IMR-90 (cell line): ENCODE data around the gene BTAF1. TPM values are rescaled to one million over a fixed set of nuclear protein-coding genes. Genes with fewer than 3 reads are reported as not detected.

Experiments used
- ATAC-seq: fragments of 200-7000 bp; cut with Tn5 transposase; 2 replicates; pipeline ENCODE4 v1.9.1; 2020; ENCODE audit warnings: low read depth, mild to moderate bottlenecking, moderate library complexity
- BruUV-seq: library from RNA; stranded (reverse); fragments of 400-500 nt; replicated peaks from 2 replicates; lab custom pipeline; 2021; lab: Mats Ljungman, UMichigan
- CTCF ChIA-PET: fragments of 300-600 bp; formaldehyde crosslinking; extraction: SDS; loops from one replicate; lab custom pipeline; 2021; ENCODE audit warnings: antibody characterized with exemption; lab: Yijun Ruan, JAX
- POLR2A ChIA-PET: fragments of 300-600 bp; sonication (Branson Sonifier 250); formaldehyde crosslinking; loops from one replicate; lab custom pipeline; 2022; ENCODE audit warnings: antibody characterized with exemption; ENCODE audit not compliant: unreplicated experiment; lab: Charles Lee
- DNase-seq: peaks from one replicate; pipeline ENCODE4 v3.0.0; 2013
- H2AFZ ChIP-seq: replicated peaks from 2 replicates; pipeline ENCODE3; 2013; ENCODE audit warnings: low read length, mild to moderate bottlenecking; ENCODE audit not compliant: poor library complexity
- H2AK5ac ChIP-seq: 2 replicates; pipeline ENCODE4 v1.6.1; 2013; ENCODE audit warnings: low read depth, low read length, inconsistent platforms
- H2AK9ac ChIP-seq: replicated peaks from 2 replicates; pipeline ENCODE3; 2013; ENCODE audit warnings: mild to moderate bottlenecking, low read depth, low read length, moderate library complexity; ENCODE audit not compliant: poor library complexity
- H2BK120ac ChIP-seq: 2 replicates; pipeline ENCODE4 v1.6.1; 2013; ENCODE audit warnings: low read depth, low read length, inconsistent platforms
- H2BK15ac ChIP-seq: 3 replicates; pipeline ENCODE4 v1.6.1; 2013; ENCODE audit warnings: low read depth, low read length, inconsistent platforms
- H2BK20ac ChIP-seq: 2 replicates; pipeline ENCODE4 v1.6.1; 2013; ENCODE audit warnings: low read depth, mild to moderate bottlenecking, inconsistent platforms, low read length, moderate library complexity
- H2BK5ac ChIP-seq: 2 replicates; pipeline ENCODE4 v1.6.1; 2013; ENCODE audit warnings: mild to moderate bottlenecking, low read depth, low read length, inconsistent platforms; ENCODE audit not compliant: poor library complexity, severe bottlenecking
- H3K14ac ChIP-seq: replicated peaks from 2 replicates; pipeline ENCODE4 v1.6.1; 2013; ENCODE audit warnings: low read depth, low read length, inconsistent platforms
- H3K18ac ChIP-seq: 2 replicates; pipeline ENCODE4 v1.6.1; 2013; ENCODE audit warnings: low read depth, low read length, control low read depth
- H3K23ac ChIP-seq: 2 replicates; pipeline ENCODE4 v1.6.1; 2013; ENCODE audit warnings: low read depth, low read length, inconsistent platforms
- H3K27ac ChIP-seq: 2 replicates; pipeline ENCODE4 v1.5.1; 2013; ENCODE audit warnings: mild to moderate bottlenecking, control low read depth, low read length; ENCODE audit not compliant: insufficient read depth
- H3K27me3 ChIP-seq: 2 replicates; pipeline ENCODE4 v1.6.1; 2013; ENCODE audit warnings: low read length; ENCODE audit not compliant: control insufficient read depth, insufficient read depth
- H3K36me3 ChIP-seq: 2 replicates; pipeline ENCODE4 v1.6.1; 2013; ENCODE audit warnings: low read length, mixed read lengths; ENCODE audit not compliant: control insufficient read depth, insufficient read depth
- H3K4ac ChIP-seq: 2 replicates; pipeline ENCODE4 v1.6.1; 2013; ENCODE audit warnings: low read depth, low read length, inconsistent platforms
- H3K4me1 ChIP-seq: 2 replicates; pipeline ENCODE4 v1.6.1; 2013; ENCODE audit warnings: low read length, mixed read lengths; ENCODE audit not compliant: control insufficient read depth, insufficient read depth
- H3K4me2 ChIP-seq: 2 replicates; pipeline ENCODE4 v1.6.1; 2013; ENCODE audit warnings: low read depth, mild to moderate bottlenecking, control low read depth, low read length, moderate library complexity
- H3K4me3 ChIP-seq: 2 replicates; pipeline ENCODE4 v1.5.1; 2013; ENCODE audit warnings: low read depth, mild to moderate bottlenecking, control low read depth, low read length, moderate library complexity; ENCODE audit not compliant: insufficient read depth
- H3K56ac ChIP-seq: 2 replicates; pipeline ENCODE4 v1.6.1; 2013; ENCODE audit warnings: low read length, inconsistent platforms; ENCODE audit not compliant: insufficient read depth; ENCODE audit errors: extremely low read depth
- H3K79me1 ChIP-seq, 2 experiments: 2 replicates each; pipeline ENCODE4 v1.6.1; 2013; ENCODE audit warnings: low read length in 2 of 2, inconsistent platforms in 1 of 2, low read depth in 1 of 2
- H3K9ac ChIP-seq: 2 replicates; pipeline ENCODE4 v1.6.1; 2013; ENCODE audit warnings: low read depth, low read length, control low read depth
- H3K9me1 ChIP-seq: 2 replicates; pipeline ENCODE4 v1.6.1; 2013; ENCODE audit warnings: low read length, inconsistent platforms; ENCODE audit not compliant: insufficient read depth
- H3K9me3 ChIP-seq: 2 replicates; pipeline ENCODE4 v1.6.1; 2013; ENCODE audit warnings: low read length; ENCODE audit not compliant: control insufficient read depth, insufficient read depth
- H4K20me1 ChIP-seq: 2 replicates; pipeline ENCODE4 v1.6.1; 2013; ENCODE audit warnings: low read length, inconsistent platforms; ENCODE audit not compliant: insufficient read depth
- H4K5ac ChIP-seq: 2 replicates; pipeline ENCODE4 v1.6.1; 2013; ENCODE audit warnings: mild to moderate bottlenecking, low read depth, low read length, control low read depth
- H4K8ac ChIP-seq, 2 experiments: 2 replicates each; pipeline ENCODE4 v1.6.1; 2013; ENCODE audit warnings: low read depth in 2 of 2, low read length in 2 of 2, control low read depth in 1 of 2, inconsistent platforms in 1 of 2
- H4K91ac ChIP-seq: 2 replicates; pipeline ENCODE4 v1.6.1; 2013; ENCODE audit warnings: low read depth, low read length, inconsistent platforms; ENCODE audit not compliant: insufficient read depth
- BHLHE40 ChIP-seq: fragments of 150-350 bp; IDR thresholded peaks from 2 replicates; pipeline ENCODE4 v1.6.1; 2016; ENCODE audit warnings: mild to moderate bottlenecking, low read depth, low read length
- CHD1 ChIP-seq: IDR thresholded peaks from 2 replicates; pipeline ENCODE4 v1.6.1; 2012; ENCODE audit warnings: low read depth, low read length, improper control_type of control experiment
- CTCF ChIP-seq: conservative IDR thresholded peaks from 2 replicates; pipeline ENCODE4 v1.5.1; 2012; ENCODE audit warnings: mild to moderate bottlenecking, low read depth, low read length, improper control_type of control experiment
- FOS ChIP-seq: fragments of 150-350 bp; IDR thresholded peaks from 2 replicates; pipeline ENCODE4 v1.6.1; 2016; ENCODE audit warnings: low read depth, low read length
- MAFK ChIP-seq: IDR thresholded peaks from 2 replicates; pipeline ENCODE4 v1.6.1; 2012; ENCODE audit warnings: low read depth, low read length, improper control_type of control experiment
- MAZ ChIP-seq: IDR thresholded peaks from 2 replicates; pipeline ENCODE4 v1.6.1; 2012; ENCODE audit warnings: low read depth, mild to moderate bottlenecking, low read length, improper control_type of control experiment, moderate library complexity, borderline replicate concordance
- MXI1 ChIP-seq: IDR thresholded peaks from 2 replicates; pipeline ENCODE4 v1.6.1; 2012; ENCODE audit warnings: low read depth, mild to moderate bottlenecking, low read length, moderate library complexity, borderline replicate concordance
- NFE2L2 ChIP-seq: fragments of 150-350 bp; IDR thresholded peaks from 2 replicates; pipeline ENCODE4 v1.6.1; 2016; ENCODE audit warnings: low read depth, mild to moderate bottlenecking, low read length
- POLR2A ChIP-seq: IDR thresholded peaks from 2 replicates; pipeline ENCODE4 v1.6.1; 2012; ENCODE audit warnings: mild to moderate bottlenecking, low read depth, low read length
- RFX5 ChIP-seq: IDR thresholded peaks from 2 replicates; pipeline ENCODE4 v1.8.0; 2012; ENCODE audit warnings: low read depth, mild to moderate bottlenecking, low read length, moderate library complexity
- SMC3 ChIP-seq: fragments of 150-350 bp; IDR thresholded peaks from 2 replicates; pipeline ENCODE4 v1.6.1; 2016; ENCODE audit warnings: low read depth, mild to moderate bottlenecking, antibody characterized with exemption, low read length, moderate library complexity
- WGBS, 2 experiments: methylation state at CpG; one replicate each; pipeline versions ENCODE4 v1.1.5 to v1.1.7; 2013; ENCODE audit warnings: missing lambda C conversion rate in 2 of 2; ENCODE audit not compliant: insufficient read length in 1 of 2; ENCODE audit errors: extremely low coverage in 2 of 2; 5-methylcytosine and 5-hydroxymethylcytosine counted together
- dilution Hi-C: fragments of 300-500 bp; cut with HindIII; formaldehyde crosslinking; loops from one replicate; pipeline ENCODE4 v1.14.3; 2018; ENCODE audit warnings: low sequenced_read_pairs; ENCODE audit not compliant: unreplicated experiment
- in situ Hi-C: fragments of 300-500 bp; cut with MboI; formaldehyde crosslinking; loops from 3 replicates; pipeline ENCODE4 v1.14.3; 2019; ENCODE audit warnings: low sequenced_read_pairs, inconsistent platforms, mixed read lengths
- intact Hi-C: fragments of 100-400 bp; cut with micrococcal nuclease; formaldehyde crosslinking; loops from 2 replicates; pipeline ENCODE4 v1.10.0; 2022
- polyA plus RNA-seq, 3 experiments: library from polyadenylated mRNA; depleted of rRNA; stranded (reverse); fragments of >200 nt; gene quantifications; 2 replicates each; pipeline ENCODE4 v1.2.3, GENCODE V29; 2012; ENCODE audit warnings: low replicate concordance in 1 of 3
- total RNA-seq: library from RNA; depleted of rRNA; stranded (reverse); fragments of >200 nt; gene quantifications from 2 replicates; pipeline ENCODE4 v1.2.3, GENCODE V29; 2012
- TF ChIP-seq, protein P1 (sequence below): fragments of 150-350 bp; IDR thresholded peaks from 2 replicates; pipeline ENCODE4 v1.6.1; 2017; ENCODE audit warnings: mild to moderate bottlenecking, antibody characterized with exemption, low read length, low read depth
- TF ChIP-seq, protein P2 (sequence below): fragments of 150-350 bp; IDR thresholded peaks from 2 replicates; pipeline ENCODE4 v1.6.1; 2016; ENCODE audit warnings: low read depth, mild to moderate bottlenecking, low read length, moderate library complexity, borderline replicate concordance

Gene BTAF1
- total and polyA plus RNA-seq, 2 of the 4 experiments (the other 2 are of a cell fraction), result 15.0 to 42.3 TPM

DNA sequence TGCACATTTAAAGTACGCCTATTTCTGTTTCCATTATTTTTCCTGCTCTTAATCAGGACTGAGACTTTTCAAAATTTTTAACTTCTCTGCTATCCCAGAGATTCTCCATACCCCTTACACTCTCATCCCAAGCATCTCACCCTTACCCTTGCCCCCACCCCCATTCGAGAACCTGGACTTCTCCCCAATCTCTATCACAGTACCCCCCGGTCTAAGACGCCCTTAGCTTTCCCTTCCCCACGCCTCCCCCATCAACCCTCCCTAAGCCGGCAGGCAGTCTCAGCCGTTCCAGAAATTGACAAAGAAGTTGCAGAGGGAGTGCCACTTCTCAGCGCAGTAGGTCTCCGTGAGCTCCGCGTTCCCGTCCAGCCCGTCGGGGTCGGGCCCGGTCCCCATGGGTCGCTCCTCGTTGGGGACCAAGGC is 15.6 kb upstream of the BTAF1 start:
- Histone ChIP-seq H3K27ac (peak overlapping the region; percentile 7; the same call in 1 of the 2 replicates), H2AK5ac (peak overlapping the region; percentile 7; the same call in 1 of the 2 replicates), H2BK15ac (no peak overlapping the region), H3K9me1 (no peaks in the 10 kb centered on the region), H3K4me1 (no peaks in the 10 kb centered on the region), H2BK120ac (no peak overlapping the region), H4K5ac (peak overlapping the region; percentile 16), H2BK20ac (no peak overlapping the region), H3K23ac (peak overlapping the region; percentile 35; the same call in 1 of the 2 replicates), H3K9me3 (no peaks in the 10 kb centered on the region), H2BK5ac (no peak overlapping the region), H4K20me1 (no peaks in the 10 kb centered on the region), H3K18ac (0 out of 2 replicates have a peak overlapping the region, but pooled peaks have one; percentile 2), H2AFZ (peak overlapping the region; percentile 85), H4K91ac (peak overlapping the region; percentile 36; the same call in 1 of the 2 replicates), H3K79me1 (peaks cover 7 to 9% of the 10 kb centered on the region in 2 experiments; a peak in 2 of 4 replicates), H2AK9ac (peak overlapping the region; percentile 8), H3K14ac (peak overlapping the region; percentile 53; the same call in 1 of the 2 replicates), H3K4ac (peak overlapping the region; percentile 68), H3K4me2 (peak overlapping the region; percentile 73), H3K27me3 (no peaks in the 10 kb centered on the region), H4K8ac (peak overlapping the region; percentile 63 to 80; a peak in 2 of 4 replicates), H3K9ac (peak overlapping the region; percentile 49), H3K4me3 (peak overlapping the region; percentile 72), H3K36me3 (no peaks in the 10 kb centered on the region), H3K56ac (no peak overlapping the region)
- dilution Hi-C loops, result no loop called here
- intact Hi-C loops, result loop anchor here (2.0 to 5.0 kb wide), 2 partner anchors 43 to 1036 kb away; partner anchors contain the start of gene RPP30
- ChIA-PET POLR2A (interaction anchor here (1.2 kb wide), 1 partner anchor 16 kb away, joined by 4 read pairs; the partner anchor contains the start of gene BTAF1), CTCF (interaction anchor here (0.6 to 1.0 kb wide), 2 partner anchors 12 to 73 kb away, joined by 3 read pairs; no protein-coding TSS in a partner anchor)
- no TSS peak for BruUV-seq
- no peak for TF ChIP-seq BHLHE40
- no peak for TF ChIP-seq MXI1
- no peak for TF ChIP-seq POLR2A
- no peak for TF ChIP-seq MAFK
- no peak for TF ChIP-seq CHD1
- TF ChIP-seq MAZ, result no peak
- TF ChIP-seq, protein P1, sequence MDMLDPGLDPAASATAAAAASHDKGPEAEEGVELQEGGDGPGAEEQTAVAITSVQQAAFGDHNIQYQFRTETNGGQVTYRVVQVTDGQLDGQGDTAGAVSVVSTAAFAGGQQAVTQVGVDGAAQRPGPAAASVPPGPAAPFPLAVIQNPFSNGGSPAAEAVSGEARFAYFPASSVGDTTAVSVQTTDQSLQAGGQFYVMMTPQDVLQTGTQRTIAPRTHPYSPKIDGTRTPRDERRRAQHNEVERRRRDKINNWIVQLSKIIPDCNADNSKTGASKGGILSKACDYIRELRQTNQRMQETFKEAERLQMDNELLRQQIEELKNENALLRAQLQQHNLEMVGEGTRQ, result no peak
- no peak for TF ChIP-seq RFX5
- no peak for TF ChIP-seq NFE2L2
- no peak for TF ChIP-seq CTCF
- no peak for TF ChIP-seq SMC3
- TF ChIP-seq, protein P2, sequence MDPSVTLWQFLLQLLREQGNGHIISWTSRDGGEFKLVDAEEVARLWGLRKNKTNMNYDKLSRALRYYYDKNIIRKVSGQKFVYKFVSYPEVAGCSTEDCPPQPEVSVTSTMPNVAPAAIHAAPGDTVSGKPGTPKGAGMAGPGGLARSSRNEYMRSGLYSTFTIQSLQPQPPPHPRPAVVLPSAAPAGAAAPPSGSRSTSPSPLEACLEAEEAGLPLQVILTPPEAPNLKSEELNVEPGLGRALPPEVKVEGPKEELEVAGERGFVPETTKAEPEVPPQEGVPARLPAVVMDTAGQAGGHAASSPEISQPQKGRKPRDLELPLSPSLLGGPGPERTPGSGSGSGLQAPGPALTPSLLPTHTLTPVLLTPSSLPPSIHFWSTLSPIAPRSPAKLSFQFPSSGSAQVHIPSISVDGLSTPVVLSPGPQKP, result no peak
- TF ChIP-seq FOS, result no peak
- ATAC-seq, result peak; percentile 11; the same call in 1 of the 2 replicates
- in situ Hi-C loops, result loop anchor here (25.0 kb wide), 2 partner anchors 521 to 996 kb away; partner anchors contain the start of gene ANKRD1
- no peak for DNase-seq
- WGBS, 2 experiments, result 17% methylated on average over 4 of the region's 18 CpGs; no CpG with 5 or more reads in 1 of the 2 experiments
